ENCODE measurements around the gene LRRC8D.

GRCh38 chr1:89841507-89841906 lies 20.7 kb downstream of the LRRC8D start:
- TF ChIP-seq POLR2AphosphoS5 (IDR thresholded peaks at IDR 0.05) (no peak), POLR2A (IDR thresholded peaks at IDR 0.05) (no peak)
